GM19238 (cell line): ENCODE data around the gene GIGYF1.
"Not testable (repeated sequence)": the region's sequence is repeated elsewhere in the genome, so short reads cannot be mapped to it uniquely, and the experiment has no call there.

ENCODE experiments used
- DNase-seq: peaks from one replicate; pipeline ENCODE4 v3.0.0; 2011; ENCODE audit warnings: low spot score; ENCODE audit not compliant: insufficient read length

GIGYF1 gene

GRCh38 chr7:100711369-100711768 lies 17.3 kb upstream of the GIGYF1 start:
- DNase-seq: no peak

DNA sequence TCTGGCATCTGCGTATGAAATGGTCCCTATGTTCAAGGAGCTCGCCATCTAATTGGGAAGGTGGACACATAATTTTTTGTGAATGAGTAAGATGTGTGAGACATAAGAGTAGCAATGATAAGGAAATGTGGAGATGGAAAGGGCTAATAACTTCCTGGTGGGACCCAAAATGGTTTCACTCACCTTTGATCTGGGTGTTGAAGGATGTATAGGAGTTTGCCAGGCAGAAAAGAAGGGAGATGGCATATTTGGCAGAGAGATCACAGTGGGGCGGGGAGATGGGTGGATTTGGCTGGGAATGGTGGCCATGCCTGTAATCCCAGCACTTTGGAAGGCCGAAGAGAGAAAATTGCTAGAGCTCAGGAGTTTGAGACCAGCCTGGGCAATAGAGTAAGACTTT lies 16.4 kb upstream of the GIGYF1 start:
- no peak for DNase-seq

- no peak for DNase-seq
Observed at GRCh38 chr7:100708395-100708794, 14.3 kb upstream of the GIGYF1 start.

DNA sequence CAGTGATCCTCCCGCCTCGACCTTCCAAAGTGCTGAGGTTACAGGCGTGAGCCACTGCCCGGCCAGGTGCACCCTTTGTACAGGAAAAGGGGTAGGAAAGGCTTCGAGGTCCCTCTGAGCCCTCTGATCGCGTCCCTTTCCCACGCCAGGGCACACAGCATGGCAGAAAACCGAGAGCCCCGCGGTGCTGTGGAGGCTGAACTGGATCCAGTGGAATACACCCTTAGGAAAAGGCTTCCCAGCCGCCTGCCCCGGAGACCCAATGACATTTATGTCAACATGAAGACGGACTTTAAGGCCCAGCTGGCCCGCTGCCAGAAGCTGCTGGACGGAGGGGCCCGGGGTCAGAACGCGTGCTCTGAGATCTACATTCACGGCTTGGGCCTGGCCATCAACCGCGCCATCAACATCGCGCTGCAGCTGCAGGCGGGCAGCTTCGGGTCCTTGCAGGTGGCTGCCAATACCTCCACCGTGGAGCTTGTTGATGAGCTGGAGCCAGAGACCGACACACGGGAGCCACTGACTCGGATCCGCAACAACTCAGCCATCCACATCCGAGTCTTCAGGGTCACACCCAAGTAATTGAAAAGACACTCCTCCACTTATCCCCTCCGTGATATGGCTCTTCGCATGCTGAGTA lies 12.7 kb upstream of the GIGYF1 start:
- DNase-seq: no peak

DNA sequence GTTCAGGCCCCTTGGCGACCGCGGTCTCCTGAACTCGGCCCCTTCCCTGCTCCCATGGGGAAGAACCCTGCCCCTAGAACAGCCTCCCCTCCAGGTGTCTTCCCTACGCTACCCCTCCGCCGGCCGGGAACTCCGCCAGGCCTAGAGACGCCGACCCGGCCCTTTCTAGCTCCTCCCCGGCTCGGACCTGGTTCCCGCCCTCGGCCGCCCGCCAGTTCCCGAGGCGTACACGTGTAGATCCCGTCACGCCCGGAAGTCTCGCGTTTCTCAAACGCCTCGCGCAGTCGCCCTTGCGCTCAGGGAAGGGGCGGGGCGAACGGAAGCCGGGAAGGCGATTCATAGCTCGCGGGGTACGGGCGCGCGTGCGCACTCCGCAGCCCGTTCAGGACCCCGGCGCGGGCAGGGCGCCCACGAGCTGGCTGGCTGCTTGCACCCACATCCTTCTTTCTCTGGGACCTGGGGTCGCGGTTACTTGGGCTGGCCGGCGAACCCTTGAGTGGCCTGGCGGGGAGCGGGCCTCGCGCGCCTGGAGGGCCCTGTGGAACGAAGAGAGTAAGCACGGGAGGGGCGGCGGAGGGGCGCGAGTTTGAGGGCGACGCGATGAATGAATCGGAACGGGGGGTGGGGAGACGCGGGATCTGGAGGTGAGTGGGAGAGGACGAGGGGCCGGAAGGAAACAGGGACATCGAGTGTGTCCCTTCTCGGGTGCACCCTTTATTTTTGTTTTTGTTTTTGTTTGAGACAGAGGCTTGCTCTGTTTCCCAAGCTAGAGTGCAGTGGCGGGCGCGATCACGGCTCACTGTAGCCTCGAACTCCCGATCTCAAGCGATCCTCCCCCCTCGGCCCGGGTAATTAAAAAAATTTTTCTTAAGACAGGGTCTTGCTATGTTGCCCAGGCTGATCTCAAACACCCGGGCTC lies 12.0 kb upstream of the GIGYF1 start, which contains the start of gene POP7:
Gene POP7 (plus strand): TSS at position 369 of the 919 bp plus-strand sequence. CDS start 710 bp downstream, outside the sequence.
- peak; percentile 95 for DNase-seq

GRCh38 chr7:100705320-100705752 lies 11.3 kb upstream of the GIGYF1 start:
- DNase-seq: peak; percentile 90

- not testable (repeated sequence) for DNase-seq
Observed at GRCh38 chr7:100701089-100701488, 7.0 kb upstream of the GIGYF1 start.

DNA sequence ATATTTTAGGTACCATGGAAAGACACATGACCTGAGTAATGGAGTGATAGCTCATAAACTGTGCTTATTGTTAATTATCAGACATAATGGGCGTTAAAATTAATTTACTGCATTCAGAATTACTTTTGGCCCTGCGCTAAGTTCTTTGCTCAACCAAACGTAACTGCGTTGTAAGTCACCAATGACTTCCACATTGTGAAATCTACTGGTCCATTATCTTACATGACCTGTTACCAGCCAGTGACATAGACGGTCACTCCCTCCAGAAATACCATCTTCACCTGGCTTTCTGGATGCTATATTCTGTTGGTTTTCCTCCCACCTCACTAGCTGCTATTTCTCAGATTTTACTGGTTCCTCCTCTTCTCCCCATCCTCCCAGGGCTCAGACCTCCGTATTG lies 5.0 kb upstream of the GIGYF1 start:
- DNase-seq: no peak

- no peak for DNase-seq
Observed at GRCh38 chr7:100696123-100696521, 2.1 kb upstream of the GIGYF1 start.

- DNase-seq: peak; percentile 50
Observed at GRCh38 chr7:100693312-100694097, 545 bp downstream of the GIGYF1 start.

DNA sequence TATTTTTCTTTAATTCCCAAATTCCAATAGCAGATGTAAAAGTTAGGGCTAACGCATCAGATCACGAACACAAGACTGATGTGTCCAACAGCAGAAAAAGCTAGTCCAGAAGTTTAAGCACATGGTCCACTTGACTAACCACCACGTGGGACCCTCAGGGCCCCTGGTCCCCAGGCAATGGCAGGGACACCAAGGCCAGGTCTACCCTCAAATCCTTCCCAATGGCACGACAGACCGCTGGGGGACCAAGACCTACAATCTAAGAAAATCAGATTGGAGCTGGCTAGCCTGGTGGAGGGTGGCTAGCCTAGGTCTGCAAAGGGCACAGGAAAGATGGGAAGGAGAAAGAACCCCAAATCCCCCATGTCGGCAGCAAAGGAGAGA lies 1.5 kb downstream of the GIGYF1 start:
- no peak for DNase-seq

DNA sequence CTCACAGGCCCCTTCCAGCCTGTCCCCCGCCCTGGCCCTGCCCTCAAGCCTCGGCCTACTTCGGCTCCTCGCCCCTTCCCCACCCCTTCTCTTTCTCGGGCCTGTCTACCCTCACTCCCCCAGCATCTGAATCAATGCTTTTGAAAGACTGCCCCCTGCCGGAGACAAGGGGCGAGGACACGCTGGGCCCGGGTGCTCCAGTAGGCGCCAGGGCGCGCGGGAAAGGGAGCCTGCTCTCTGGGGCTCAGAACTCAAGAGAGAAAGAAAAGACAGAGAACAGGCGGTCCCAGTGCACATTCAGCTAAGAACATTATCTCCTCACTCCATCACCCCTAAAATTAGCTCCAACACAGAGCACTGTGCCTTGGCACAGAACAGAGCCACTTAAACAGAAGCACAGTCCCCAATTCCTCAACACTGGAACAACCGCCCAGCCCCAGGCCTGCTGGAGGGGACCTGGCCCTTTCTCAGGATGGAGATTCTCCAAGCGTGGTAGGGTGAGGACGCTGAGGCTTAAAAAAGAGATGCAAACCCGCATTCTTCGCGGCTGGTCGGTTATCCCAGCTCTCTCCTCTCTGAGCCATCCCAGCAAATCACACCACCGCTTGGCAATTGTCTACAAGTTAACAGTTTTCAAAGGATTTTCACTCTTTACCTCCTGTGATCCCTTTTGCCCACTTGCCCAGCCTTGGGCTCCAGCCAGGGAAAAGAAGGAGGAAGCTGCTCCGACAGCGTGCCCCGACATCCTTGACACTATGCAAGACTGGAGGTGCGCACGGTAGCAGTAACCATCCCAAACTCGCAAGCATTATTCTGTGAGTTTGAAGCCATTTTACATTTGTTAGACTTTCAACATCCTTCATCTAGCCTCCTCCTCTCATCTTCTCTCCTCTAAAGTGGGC lies 2.1 kb downstream of the GIGYF1 start:
- DNase-seq: peak; percentile 93

- no peak for DNase-seq
Observed at GRCh38 chr7:100689230-100690135, 4.6 kb downstream of the GIGYF1 start.

- DNase-seq: no peak
Observed at GRCh38 chr7:100688326-100688860, 5.7 kb downstream of the GIGYF1 start.

GRCh38 chr7:100687751-100688300 lies 6.2 kb downstream of the GIGYF1 start:
- no peak for DNase-seq

- DNase-seq: no peak
Observed at GRCh38 chr7:100687261-100687660, 6.8 kb downstream of the GIGYF1 start.

GRCh38 chr7:100686822-100687211 lies 7.2 kb downstream of the GIGYF1 start:
- no peak for DNase-seq

GRCh38 chr7:100686201-100686821 lies 7.7 kb downstream of the GIGYF1 start:
- DNase-seq: no peak
